ENCODE data around the gene TCHH. TPM values are rescaled to one million over a fixed set of nuclear protein-coding genes. Genes with fewer than 3 reads are reported as not detected.
"Not testable (repeated sequence)": the region's sequence is repeated elsewhere in the genome, so short reads cannot be mapped to it uniquely, and the experiment has no call there.

TCHH gene
- 0.07 and 0.11 TPM in 2 replicates for total RNA-seq

GRCh38 chr1:152115344-152115743, at the start of gene TCHH:
TSS of gene TCHH (minus strand) at chr1:152115444. CDS start at chr1:152114080, 1,364 bp downstream.
- intact Hi-C loops (cut with micrococcal nuclease), result no loop called here

GRCh38 chr1:152164517-152165136, 49.4 kb upstream of the TCHH start:
- intact Hi-C loops (cut with micrococcal nuclease), result no loop called here

GRCh38 chr1:152162792-152163463, 47.7 kb upstream of the TCHH start:
- intact Hi-C loops (cut with micrococcal nuclease), result no loop called here

GRCh38 chr1:152160576-152160975, 45.3 kb upstream of the TCHH start:
- intact Hi-C loops (cut with micrococcal nuclease), result no loop called here

- intact Hi-C loops (cut with micrococcal nuclease), result no loop called here
Observed at GRCh38 chr1:152159144-152159543, 43.9 kb upstream of the TCHH start, which contains the start of gene RPTN. TSS of gene RPTN (minus strand) at chr1:152159228. CDS start at chr1:152157889, 1,339 bp downstream.

- intact Hi-C loops (cut with micrococcal nuclease), result no loop called here
Observed at GRCh38 chr1:152153996-152154395, 38.8 kb upstream of the TCHH start.

GRCh38 chr1:152151646-152152045, 36.4 kb upstream of the TCHH start:
- intact Hi-C loops (cut with micrococcal nuclease), result no loop called here

- intact Hi-C loops (cut with micrococcal nuclease), result no loop called here
Observed at GRCh38 chr1:152148981-152149380, 33.7 kb upstream of the TCHH start.

- intact Hi-C loops (cut with micrococcal nuclease), result no loop called here
Observed at GRCh38 chr1:152148051-152148450, 32.8 kb upstream of the TCHH start.

GRCh38 chr1:152145769-152146168, 30.5 kb upstream of the TCHH start:
- intact Hi-C loops (cut with micrococcal nuclease), result no loop called here

- intact Hi-C loops (cut with micrococcal nuclease), result not testable (repeated sequence)
Observed at GRCh38 chr1:152144674-152145183, 29.5 kb upstream of the TCHH start.

GRCh38 chr1:152143150-152143887, 28.1 kb upstream of the TCHH start:
- intact Hi-C loops (cut with micrococcal nuclease), result no loop called here

GRCh38 chr1:152141971-152142584, 26.8 kb upstream of the TCHH start:
- intact Hi-C loops (cut with micrococcal nuclease), result loop anchor here (1.0 kb wide), 1 partner anchor 43 kb away; no protein-coding TSS in a partner anchor

- intact Hi-C loops (cut with micrococcal nuclease), result no loop called here
Observed at GRCh38 chr1:152137215-152137614, 22.0 kb upstream of the TCHH start.

GRCh38 chr1:152130186-152130585, 14.9 kb upstream of the TCHH start:
- intact Hi-C loops (cut with micrococcal nuclease), result no loop called here

GRCh38 chr1:152127673-152128072, 12.4 kb upstream of the TCHH start:
- intact Hi-C loops (cut with micrococcal nuclease), result no loop called here

GRCh38 chr1:152125834-152126443, 10.7 kb upstream of the TCHH start:
- intact Hi-C loops (cut with micrococcal nuclease), result no loop called here

- intact Hi-C loops (cut with micrococcal nuclease), result no loop called here
Observed at GRCh38 chr1:152118915-152119314, 3.7 kb upstream of the TCHH start.

GRCh38 chr1:152112885-152113432, 2.3 kb downstream of the TCHH start:
- intact Hi-C loops (cut with micrococcal nuclease), result loop anchor here (5.0 kb wide), 2 partner anchors 61 to 74 kb away; no protein-coding TSS in a partner anchor

GRCh38 chr1:152112101-152112884, 3.0 kb downstream of the TCHH start:
- intact Hi-C loops (cut with micrococcal nuclease), result loop anchor here (5.0 kb wide), 2 partner anchors 60 to 75 kb away; no protein-coding TSS in a partner anchor
